ENCODE data around the gene MGRN1. TPM values are rescaled to one million over a fixed set of nuclear protein-coding genes. Genes with fewer than 3 reads are reported as not detected.

The MGRN1 gene
- total RNA-seq, 1 donor from 2014 or later = 79.7 TPM

DNA sequence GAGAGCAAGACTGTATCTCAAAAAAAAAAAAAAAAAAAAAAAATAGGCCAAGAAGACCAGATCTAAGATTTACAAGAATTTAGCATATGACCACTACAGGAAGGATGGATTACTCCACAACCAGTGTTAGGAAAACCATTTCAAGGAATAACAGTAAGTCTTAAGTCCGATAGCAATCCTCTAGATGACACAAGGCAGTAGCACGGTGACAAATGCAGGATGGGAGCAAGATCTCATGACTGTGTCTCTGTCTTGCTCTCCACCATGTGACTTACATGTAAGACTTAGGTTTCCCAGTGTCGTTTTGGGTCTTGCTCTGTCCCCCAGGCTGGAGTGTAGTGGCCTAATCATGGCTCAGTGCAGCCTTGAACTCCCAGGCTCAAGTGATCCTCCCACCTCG lies 40.7 kb upstream of the MGRN1 start:
- DNase-seq (ENCODE audit: low read depth, low spot score) = no peak
- H3K36me3 Mint-ChIP-seq (ENCODE audit: low read depth) = no peaks in the 10 kb centered on the region
- TF ChIP-seq, protein P1, sequence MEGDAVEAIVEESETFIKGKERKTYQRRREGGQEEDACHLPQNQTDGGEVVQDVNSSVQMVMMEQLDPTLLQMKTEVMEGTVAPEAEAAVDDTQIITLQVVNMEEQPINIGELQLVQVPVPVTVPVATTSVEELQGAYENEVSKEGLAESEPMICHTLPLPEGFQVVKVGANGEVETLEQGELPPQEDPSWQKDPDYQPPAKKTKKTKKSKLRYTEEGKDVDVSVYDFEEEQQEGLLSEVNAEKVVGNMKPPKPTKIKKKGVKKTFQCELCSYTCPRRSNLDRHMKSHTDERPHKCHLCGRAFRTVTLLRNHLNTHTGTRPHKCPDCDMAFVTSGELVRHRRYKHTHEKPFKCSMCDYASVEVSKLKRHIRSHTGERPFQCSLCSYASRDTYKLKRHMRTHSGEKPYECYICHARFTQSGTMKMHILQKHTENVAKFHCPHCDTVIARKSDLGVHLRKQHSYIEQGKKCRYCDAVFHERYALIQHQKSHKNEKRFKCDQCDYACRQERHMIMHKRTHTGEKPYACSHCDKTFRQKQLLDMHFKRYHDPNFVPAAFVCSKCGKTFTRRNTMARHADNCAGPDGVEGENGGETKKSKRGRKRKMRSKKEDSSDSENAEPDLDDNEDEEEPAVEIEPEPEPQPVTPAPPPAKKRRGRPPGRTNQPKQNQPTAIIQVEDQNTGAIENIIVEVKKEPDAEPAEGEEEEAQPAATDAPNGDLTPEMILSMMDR (conservative IDR thresholded peaks at IDR 0.05) = no peak
- peaks cover 4% of the 10 kb centered on the region for H3K4me1 Mint-ChIP-seq
- H3K27me3 Mint-ChIP-seq (ENCODE audit: low read depth) = peaks cover 15% of the 10 kb centered on the region
- H3K4me3 Mint-ChIP-seq = no peak overlapping the region
- no peaks in the 10 kb centered on the region for H3K9me3 Mint-ChIP-seq
- no peak overlapping the region for H3K27ac Mint-ChIP-seq (ENCODE audit: unreplicated experiment)

DNA sequence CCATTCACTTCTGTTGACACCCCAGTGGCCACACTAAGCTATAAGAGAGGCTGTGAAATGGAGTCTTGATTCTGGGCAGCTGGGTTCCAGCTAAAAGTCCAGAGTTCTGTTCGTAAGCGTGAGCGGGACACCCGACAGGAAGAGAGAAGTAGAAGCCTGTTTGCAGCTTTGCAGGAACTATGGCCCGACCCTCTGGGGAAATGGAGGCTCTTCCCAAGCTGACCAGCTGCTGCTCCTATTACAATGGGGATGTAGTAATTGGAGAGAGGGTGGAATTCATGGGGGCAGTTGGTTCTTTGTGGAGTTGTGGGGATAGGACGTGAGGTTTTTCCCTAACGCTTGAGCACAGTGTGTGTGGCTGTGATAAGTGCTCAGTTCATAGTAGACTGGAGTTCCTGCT lies 38.3 kb upstream of the MGRN1 start:
- peaks cover 15% of the 10 kb centered on the region for H3K27me3 Mint-ChIP-seq (ENCODE audit: low read depth)
- no peak for DNase-seq (ENCODE audit: low read depth, low spot score)
- H3K9me3 Mint-ChIP-seq = no peaks in the 10 kb centered on the region
- TF ChIP-seq, protein P1 (conservative IDR thresholded peaks at IDR 0.05) = no peak
- H3K27ac Mint-ChIP-seq (ENCODE audit: unreplicated experiment) = no peak overlapping the region
- peaks cover 4% of the 10 kb centered on the region for H3K4me1 Mint-ChIP-seq
- no peaks in the 10 kb centered on the region for H3K36me3 Mint-ChIP-seq (ENCODE audit: low read depth)
- no peak overlapping the region for H3K4me3 Mint-ChIP-seq

DNA sequence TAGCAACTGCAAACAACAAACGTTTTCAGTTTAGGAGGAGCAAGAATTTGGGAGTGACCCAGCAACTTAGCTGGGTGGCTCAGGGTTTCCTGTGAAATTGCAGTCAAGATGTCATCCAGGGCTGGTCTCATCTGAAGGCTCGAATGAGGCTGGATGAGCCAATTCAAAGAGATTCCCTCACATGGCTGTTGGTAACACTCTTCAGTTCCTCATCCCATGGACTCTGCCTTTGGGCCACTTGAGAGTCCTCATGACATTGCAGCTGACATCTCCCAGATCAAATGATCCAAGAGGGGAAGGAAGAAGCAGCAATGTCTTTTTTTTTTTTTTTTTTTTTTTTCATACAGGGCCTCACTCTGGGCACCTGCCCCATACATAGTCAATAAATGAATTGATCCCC lies 36.2 kb upstream of the MGRN1 start:
- no peak for DNase-seq (ENCODE audit: low read depth, low spot score)

DNA sequence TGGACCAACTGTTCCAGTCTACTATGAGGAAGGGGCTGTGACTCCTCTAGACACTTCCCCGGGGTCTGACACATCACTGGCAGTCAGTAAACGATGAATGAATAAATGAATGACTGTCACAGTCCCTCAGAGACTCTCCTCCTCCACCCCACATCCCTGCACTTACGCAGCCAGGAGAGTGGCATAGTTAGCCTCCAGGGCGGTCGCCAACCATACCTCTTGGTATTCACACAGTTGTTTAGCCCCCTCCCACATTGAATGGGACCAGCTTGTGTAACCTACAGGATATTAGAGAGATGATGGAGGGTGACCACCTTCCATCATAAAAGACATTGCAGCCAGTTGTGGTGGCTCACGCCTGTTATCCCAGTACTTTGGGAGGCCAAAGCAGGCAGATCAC lies 35.7 kb upstream of the MGRN1 start:
- no peak for DNase-seq (ENCODE audit: low read depth, low spot score)
- peaks cover 15% of the 10 kb centered on the region for H3K27me3 Mint-ChIP-seq (ENCODE audit: low read depth)
- H3K4me3 Mint-ChIP-seq = no peak overlapping the region
- no peaks in the 10 kb centered on the region for H3K36me3 Mint-ChIP-seq (ENCODE audit: low read depth)
- TF ChIP-seq, protein P1 (conservative IDR thresholded peaks at IDR 0.05) = no peak
- no peak overlapping the region for H3K27ac Mint-ChIP-seq (ENCODE audit: unreplicated experiment)
- H3K9me3 Mint-ChIP-seq = no peaks in the 10 kb centered on the region
- H3K4me1 Mint-ChIP-seq = peaks cover 9% of the 10 kb centered on the region

More for the DNA sequence above, 36.2 kb upstream of the MGRN1 start:
- Mint-ChIP-seq H3K27ac (ENCODE audit: unreplicated experiment) (no peak overlapping the region), H3K4me1 (peaks cover 9% of the 10 kb centered on the region), H3K36me3 (ENCODE audit: low read depth) (no peaks in the 10 kb centered on the region), H3K27me3 (ENCODE audit: low read depth) (peaks cover 15% of the 10 kb centered on the region), H3K9me3 (no peaks in the 10 kb centered on the region), H3K4me3 (no peak overlapping the region)
- TF ChIP-seq, protein P1 (conservative IDR thresholded peaks at IDR 0.05) = no peak

DNA sequence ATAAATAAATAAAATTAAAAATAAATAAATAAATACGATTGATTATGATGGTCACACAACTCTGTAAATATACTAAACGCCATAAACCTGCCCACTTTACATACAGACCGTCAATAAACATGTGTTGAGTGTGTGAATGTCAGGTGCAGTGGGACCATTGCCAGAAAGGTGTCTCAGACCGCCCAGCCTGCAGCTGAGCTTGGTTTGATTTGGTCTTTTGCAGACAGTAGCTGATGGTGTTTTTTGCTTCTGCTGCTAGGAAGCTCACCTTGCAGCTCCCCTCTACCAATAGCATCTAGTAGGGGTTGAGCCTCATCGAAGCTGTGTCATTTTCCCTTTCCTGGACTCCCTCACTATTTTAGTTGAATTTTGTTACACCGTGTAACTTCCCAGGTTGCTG lies 33.4 kb upstream of the MGRN1 start:
- H3K4me3 Mint-ChIP-seq = no peak overlapping the region
- H3K9me3 Mint-ChIP-seq = no peaks in the 10 kb centered on the region
- H3K27me3 Mint-ChIP-seq (ENCODE audit: low read depth) = peaks cover 9% of the 10 kb centered on the region
- no peak overlapping the region for H3K27ac Mint-ChIP-seq (ENCODE audit: unreplicated experiment)
- DNase-seq (ENCODE audit: low read depth, low spot score) = no peak
- TF ChIP-seq, protein P1 (conservative IDR thresholded peaks at IDR 0.05) = no peak
- peaks cover 5% of the 10 kb centered on the region for H3K4me1 Mint-ChIP-seq
- H3K36me3 Mint-ChIP-seq (ENCODE audit: low read depth) = no peaks in the 10 kb centered on the region
